CD4-positive, CD25-positive, alpha-beta regulatory T cell (primary cell): Measurements from ENCODE around the gene C4orf54. TPM values are rescaled to one million over a fixed set of nuclear protein-coding genes. Genes with fewer than 3 reads are reported as not detected.

Source experiments
- ATAC-seq, 2 donors: fragments of 150-1000 bp; cut with Tn5 transposase; one replicate each; pipeline ENCODE4 v1.10.0; 2021; ENCODE audit warnings: low read depth in 2 of 2, moderate number of reproducible peaks in 2 of 2, moderate library complexity in 1 of 2
- DNase-seq, 3 donors: peaks; one replicate each; pipeline versions ENCODE4 v3.0.0 to v3.0.0-alpha.2; 2012 to 2022; ENCODE audit warnings: mixed read lengths in 1 of 3
- H3K27ac ChIP-seq: one replicate; pipeline ENCODE4 v1.7.0; 2013; ENCODE audit warnings: mild to moderate bottlenecking, low read length; ENCODE audit not compliant: insufficient read depth, poor library complexity, severe bottlenecking
- H3K27me3 ChIP-seq: one replicate; pipeline ENCODE4 v1.7.0; 2013; ENCODE audit warnings: low read length; ENCODE audit not compliant: control insufficient read depth, insufficient read depth
- H3K36me3 ChIP-seq: one replicate; pipeline ENCODE4 v1.7.0; 2013; ENCODE audit warnings: mild to moderate bottlenecking, low read length, moderate library complexity; ENCODE audit not compliant: control insufficient read depth, insufficient read depth
- H3K4me1 ChIP-seq: 2 replicates; pipeline ENCODE4 v1.7.0; 2013; ENCODE audit warnings: mild to moderate bottlenecking, low read length; ENCODE audit not compliant: insufficient read depth, control insufficient read depth, poor library complexity, severe bottlenecking
- H3K4me3 ChIP-seq: one replicate; pipeline ENCODE4 v1.7.0; 2013; ENCODE audit warnings: low read depth, mild to moderate bottlenecking, low read length, moderate library complexity
- H3K9me3 ChIP-seq, 2 experiments: 1 replicate in 1 of 2; 2 replicates in 1 of 2; pipeline ENCODE4 v1.7.0; 2013; ENCODE audit warnings: low read length in 2 of 2, mild to moderate bottlenecking in 1 of 2, moderate library complexity in 1 of 2; ENCODE audit not compliant: control insufficient read depth in 2 of 2
- H3K27ac Mint-ChIP-seq, 3 donors: one replicate each; pipeline ENCODE4 v1.8.0; 2020 to 2022; ENCODE audit warnings: mild to moderate bottlenecking in 3 of 3, mixed read lengths in 3 of 3, moderate library complexity in 2 of 3
- H3K27me3 Mint-ChIP-seq: one replicate; pipeline ENCODE4 v1.8.0; 2022; ENCODE audit warnings: mild to moderate bottlenecking, mixed read lengths
- H3K36me3 Mint-ChIP-seq: one replicate; pipeline ENCODE4 v1.8.0; 2020; ENCODE audit warnings: mixed read lengths
- H3K4me1 Mint-ChIP-seq, 4 donors: one replicate each; pipeline ENCODE4 v1.8.0; 2020 to 2022; ENCODE audit warnings: mixed read lengths in 4 of 4, mild to moderate bottlenecking in 1 of 4
- H3K4me3 Mint-ChIP-seq, 4 donors: one replicate each; pipeline ENCODE4 v1.8.0; 2020 to 2022; ENCODE audit warnings: mild to moderate bottlenecking in 4 of 4, mixed read lengths in 4 of 4, moderate library complexity in 3 of 4
- H3K9me3 Mint-ChIP-seq, 7 donors: one replicate each; pipeline ENCODE4 v1.8.0; 2020 to 2022; ENCODE audit warnings: mixed read lengths in 7 of 7, mild to moderate bottlenecking in 3 of 7, moderate library complexity in 2 of 7
- polyA plus RNA-seq, 4 donors: library from polyadenylated mRNA; unstranded; fragments of 300-500 nt; fragmentation: Illumina TruSeq; gene quantifications; one replicate each; pipeline ENCODE4 v1.2.3, GENCODE V29; 2021
- total RNA-seq: library from RNA; stranded (reverse); gene quantifications from one replicate; pipeline ENCODE4 v1.2.3, GENCODE V29; 2022

The C4orf54 gene
- total and polyA plus RNA-seq, 5 donors from 2014 or later: not detected

- Histone ChIP-seq H3K9me3 (no peaks in the 10 kb centered on the region), H3K27me3 (peaks cover 1% of the 10 kb centered on the region), H3K4me3 (no peak overlapping the region), H3K4me1 (no peaks in the 10 kb centered on the region), H3K36me3 (no peaks in the 10 kb centered on the region), H3K27ac (no peak overlapping the region)
- DNase-seq: no peak
- Mint-ChIP-seq H3K27me3 (peaks cover 5% of the 10 kb centered on the region), H3K36me3 (no peaks in the 10 kb centered on the region), H3K27ac (no peak overlapping the region), H3K9me3 (peaks cover 0 to 1% (median 0%) of the 10 kb centered on the region in 7 donors), H3K4me1 (no peaks in the 10 kb centered on the region), H3K4me3 (no peak overlapping the region)
- no peak for ATAC-seq
Observed at GRCh38 chr4:99651811-99652485, 5.7 kb downstream of the C4orf54 start.

- H3K27me3 ChIP-seq: no peaks in the 10 kb centered on the region
- H3K9me3 Mint-ChIP-seq: peaks cover 0 to 1% (median 0%) of the 10 kb centered on the region in 7 donors
- peaks cover 5% of the 10 kb centered on the region for H3K27me3 Mint-ChIP-seq
- H3K4me1 Mint-ChIP-seq: no peaks in the 10 kb centered on the region
- H3K4me3 ChIP-seq: no peak overlapping the region
- ATAC-seq: no peak
- H3K36me3 Mint-ChIP-seq: no peaks in the 10 kb centered on the region
- H3K4me3 Mint-ChIP-seq: no peak overlapping the region
- DNase-seq: no peak
- no peaks in the 10 kb centered on the region for H3K9me3 ChIP-seq
- no peaks in the 10 kb centered on the region for H3K36me3 ChIP-seq
- no peaks in the 10 kb centered on the region for H3K4me1 ChIP-seq
- no peak overlapping the region for H3K27ac ChIP-seq
- no peak overlapping the region for H3K27ac Mint-ChIP-seq
Observed at GRCh38 chr4:99651016-99651769, 6.4 kb downstream of the C4orf54 start.

GRCh38 chr4:99649778-99650177 lies 7.8 kb downstream of the C4orf54 start:
- DNase-seq (no peak), ATAC-seq (peak in 1 of 2 donors; percentile 25)
- no peak overlapping the region for H3K4me3 ChIP-seq
- no peaks in the 10 kb centered on the region for H3K36me3 ChIP-seq
- peaks cover 0 to 1% (median 0%) of the 10 kb centered on the region in 7 donors for H3K9me3 Mint-ChIP-seq
- no peak overlapping the region for H3K27ac ChIP-seq
- no peaks in the 10 kb centered on the region for H3K36me3 Mint-ChIP-seq
- H3K4me1 Mint-ChIP-seq: no peaks in the 10 kb centered on the region
- no peaks in the 10 kb centered on the region for H3K27me3 ChIP-seq
- H3K4me1 ChIP-seq: no peaks in the 10 kb centered on the region
- no peaks in the 10 kb centered on the region for H3K9me3 ChIP-seq
- no peak overlapping the region for H3K4me3 Mint-ChIP-seq
- H3K27ac Mint-ChIP-seq: no peak overlapping the region
- H3K27me3 Mint-ChIP-seq: peaks cover 5% of the 10 kb centered on the region

GRCh38 chr4:99649208-99649607 lies 8.4 kb downstream of the C4orf54 start:
- H3K9me3 Mint-ChIP-seq: peaks cover 0 to 1% (median 0%) of the 10 kb centered on the region in 7 donors
- peaks cover 5% of the 10 kb centered on the region for H3K27me3 Mint-ChIP-seq
- H3K4me3 Mint-ChIP-seq: no peak overlapping the region
- no peaks in the 10 kb centered on the region for H3K4me1 ChIP-seq
- H3K27ac Mint-ChIP-seq: no peak overlapping the region
- H3K4me3 ChIP-seq: no peak overlapping the region
- ATAC-seq (no peak), DNase-seq (no peak)
- H3K9me3 ChIP-seq: no peaks in the 10 kb centered on the region
- no peaks in the 10 kb centered on the region for H3K36me3 Mint-ChIP-seq
- H3K27me3 ChIP-seq: no peaks in the 10 kb centered on the region
- H3K27ac ChIP-seq: no peak overlapping the region
- no peaks in the 10 kb centered on the region for H3K4me1 Mint-ChIP-seq
- no peaks in the 10 kb centered on the region for H3K36me3 ChIP-seq

- no peaks in the 10 kb centered on the region for H3K4me1 ChIP-seq
- DNase-seq: no peak
- H3K4me3 ChIP-seq: no peak overlapping the region
- no peak overlapping the region for H3K27ac ChIP-seq
- Mint-ChIP-seq H3K9me3 (peaks cover 0 to 1% (median 0%) of the 10 kb centered on the region in 7 donors), H3K27me3 (no peaks in the 10 kb centered on the region), H3K27ac (no peak overlapping the region), H3K36me3 (no peaks in the 10 kb centered on the region), H3K4me1 (no peaks in the 10 kb centered on the region), H3K4me3 (no peak overlapping the region)
- no peaks in the 10 kb centered on the region for H3K9me3 ChIP-seq
- no peak for ATAC-seq
- no peaks in the 10 kb centered on the region for H3K36me3 ChIP-seq
- H3K27me3 ChIP-seq: no peaks in the 10 kb centered on the region
Observed at GRCh38 chr4:99648321-99648720, 9.3 kb downstream of the C4orf54 start.

- Histone ChIP-seq H3K36me3 (no peaks in the 10 kb centered on the region), H3K4me3 (no peak overlapping the region), H3K27ac (no peak overlapping the region), H3K27me3 (no peaks in the 10 kb centered on the region), H3K9me3 (no peaks in the 10 kb centered on the region), H3K4me1 (no peaks in the 10 kb centered on the region)
- no peak overlapping the region for H3K27ac Mint-ChIP-seq
- no peaks in the 10 kb centered on the region for H3K4me1 Mint-ChIP-seq
- ATAC-seq (no peak), DNase-seq (no peak)
- H3K36me3 Mint-ChIP-seq: no peaks in the 10 kb centered on the region
- peaks cover 0 to 1% (median 0%) of the 10 kb centered on the region in 7 donors for H3K9me3 Mint-ChIP-seq
- H3K4me3 Mint-ChIP-seq: no peak overlapping the region
- H3K27me3 Mint-ChIP-seq: peaks cover 2% of the 10 kb centered on the region
Observed at GRCh38 chr4:99647071-99647470, 10.6 kb downstream of the C4orf54 start.

GRCh38 chr4:99645638-99646037 lies 12.0 kb downstream of the C4orf54 start:
- ATAC-seq (no peak), DNase-seq (no peak)
- no peak overlapping the region for H3K4me3 Mint-ChIP-seq
- Histone ChIP-seq H3K4me1 (no peaks in the 10 kb centered on the region), H3K4me3 (no peak overlapping the region), H3K27ac (no peak overlapping the region), H3K36me3 (no peaks in the 10 kb centered on the region), H3K27me3 (peaks cover under 1% of the 10 kb centered on the region), H3K9me3 (no peaks in the 10 kb centered on the region)
- H3K9me3 Mint-ChIP-seq: peaks cover 0 to 1% (median 0%) of the 10 kb centered on the region in 7 donors
- H3K27ac Mint-ChIP-seq: no peak overlapping the region
- no peaks in the 10 kb centered on the region for H3K4me1 Mint-ChIP-seq
- H3K27me3 Mint-ChIP-seq: peaks cover 10% of the 10 kb centered on the region
- H3K36me3 Mint-ChIP-seq: no peaks in the 10 kb centered on the region
